Pancreas (tissue), 10 donors: ENCODE measurements around the gene SYNE2. TPM values are rescaled to one million over a fixed set of nuclear protein-coding genes. Genes with fewer than 3 reads are reported as not detected.
A peak's percentile ranks its signal among the peaks of the same experiment; 100 is the strongest.

Experiments
- ATAC-seq, 4 donors: fragments of 200-7000 bp; cut with Tn5 transposase; one replicate each; pipeline versions ENCODE4 v1.8.0 to v1.9.1; 2020; ENCODE audit warnings: mild to moderate bottlenecking in 4 of 4, moderate library complexity in 4 of 4
- DNase-seq, 6 donors: peaks; one replicate each; pipeline ENCODE4 v3.0.0-alpha.2; 2020
- FAIRE-seq: peaks from 2 replicates; lab custom pipeline; 2012; peaks lifted over from hg19 to GRCh38; lab: Jason Lieb, UNC
- H3K27ac ChIP-seq, 4 donors: fragments of 200-600 bp; sonication (generic); 1 replicate in 3 of 4; 2 replicates in 1 of 4; pipeline versions ENCODE4 v1.5.0 to v1.8.0; 2020
- H3K27me3 ChIP-seq, 4 donors: fragments of 200-600 bp; one replicate each; pipeline ENCODE4 v1.8.0; 2021
- H3K36me3 ChIP-seq, 3 donors: fragments of 200-600 bp; sonication (generic) in 1 of 3; one replicate each; pipeline versions ENCODE4 v1.5.0 to v1.8.0; 2020 to 2021
- H3K4me1 ChIP-seq, 3 donors: fragments of 200-600 bp; one replicate each; pipeline ENCODE4 v1.8.0; 2021
- H3K4me3 ChIP-seq, 4 donors: fragments of 200-600 bp; sonication (generic) in 2 of 4; one replicate each; pipeline versions ENCODE4 v1.5.0 to v1.8.0; 2020 to 2021
- H3K9me3 ChIP-seq, 4 donors: fragments of 200-600 bp; one replicate each; pipeline ENCODE4 v1.8.0; 2021
- WGBS, 2 donors: extraction: QIAGEN DNeasy Blood & Tissue Kit; methylation state at CpG; one replicate each; pipeline ENCODE4 v1.1.7; 2013; 5-methylcytosine and 5-hydroxymethylcytosine counted together
- intact Hi-C, 3 donors: fragments of 100-400 bp; cut with DNase I; formaldehyde crosslinking; loops; one replicate each; pipeline versions ENCODE4 v1.11.1 to v1.14.2; 2022
- polyA plus RNA-seq, 2 donors: library from polyadenylated mRNA; stranded (reverse); fragments of 200-250 nt; gene quantifications; one replicate each; pipeline ENCODE4 v1.2.3, GENCODE V29; 2013
- total RNA-seq, 6 donors: library from RNA; stranded (reverse); fragmentation: NEBNext Ultra II Directional in 4 of 6; extraction: Animal tissue kit (Norgen Biotek cat#: 25700) in 4 of 6; gene quantifications; one replicate each; pipeline versions ENCODE4 v1.2.1 to v1.2.4, GENCODE V29; 2021 to 2023
- TF ChIP-seq, protein P1 (sequence below), 4 donors: fragments of 200-600 bp; sonication (generic) in 3 of 4; IDR thresholded peaks; one replicate each; pipeline versions ENCODE4 v1.5.0 to v1.8.0; 2021; ENCODE audit warnings: antibody characterized with exemption in 4 of 4
- donor health status: healthy with polysubstance abuse.
- donor health status: DM: no; HTN: no; CAD: no; lungs with moderate emphysema.
- donor health status: DM: no; HTN: no; CAD: no.
- donor health status: control.
- donor health status: control.
- donor health status: Bipolar disorder and iron deficiency.
- donor health status: DM: yes; HTN: yes; CAD: no.
- donor health status: DM: no; HTN: no; CAD: no.
- donor health status: DM: no; HTN: no; CAD: no.
- donor health status: DM: yes; HTN: yes; CAD: no.

The SYNE2 gene
- total and polyA plus RNA-seq, 8 donors = 45.2 to 103 (median 56.6) TPM

DNA sequence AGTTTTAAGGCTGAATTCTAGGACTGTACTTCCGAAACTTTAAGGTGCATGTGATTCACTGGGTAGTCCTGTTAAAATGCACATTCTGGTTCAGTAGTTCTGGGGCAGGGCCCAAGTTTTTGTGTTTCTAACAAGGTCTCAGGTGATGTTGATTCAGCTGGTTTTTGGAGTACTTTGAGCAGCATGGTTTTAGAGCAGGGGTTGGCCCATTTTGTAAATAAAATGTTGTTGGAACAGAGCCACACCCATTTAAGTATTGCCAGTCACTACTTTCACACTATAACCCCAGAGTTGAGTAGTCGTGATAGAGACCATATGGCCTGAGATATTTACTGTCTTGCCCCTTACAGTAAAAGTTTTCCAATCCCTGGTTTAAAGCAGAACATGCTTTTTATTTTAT lies 111.3 kb downstream of the SYNE2 start:
- Histone ChIP-seq H3K9me3 (no peaks in the 10 kb centered on the region), H3K4me1 (no peaks in the 10 kb centered on the region), H3K4me3 (no peak overlapping the region), H3K27ac (no peak overlapping the region), H3K27me3 (no peaks in the 10 kb centered on the region), H3K36me3 (peaks cover 0 to 5% (median 0%) of the 10 kb centered on the region in 3 donors)
- ATAC-seq (peak in 1 of 4 donors; percentile 12), DNase-seq (no peak), FAIRE-seq (no peak)
- TF ChIP-seq, protein P1, sequence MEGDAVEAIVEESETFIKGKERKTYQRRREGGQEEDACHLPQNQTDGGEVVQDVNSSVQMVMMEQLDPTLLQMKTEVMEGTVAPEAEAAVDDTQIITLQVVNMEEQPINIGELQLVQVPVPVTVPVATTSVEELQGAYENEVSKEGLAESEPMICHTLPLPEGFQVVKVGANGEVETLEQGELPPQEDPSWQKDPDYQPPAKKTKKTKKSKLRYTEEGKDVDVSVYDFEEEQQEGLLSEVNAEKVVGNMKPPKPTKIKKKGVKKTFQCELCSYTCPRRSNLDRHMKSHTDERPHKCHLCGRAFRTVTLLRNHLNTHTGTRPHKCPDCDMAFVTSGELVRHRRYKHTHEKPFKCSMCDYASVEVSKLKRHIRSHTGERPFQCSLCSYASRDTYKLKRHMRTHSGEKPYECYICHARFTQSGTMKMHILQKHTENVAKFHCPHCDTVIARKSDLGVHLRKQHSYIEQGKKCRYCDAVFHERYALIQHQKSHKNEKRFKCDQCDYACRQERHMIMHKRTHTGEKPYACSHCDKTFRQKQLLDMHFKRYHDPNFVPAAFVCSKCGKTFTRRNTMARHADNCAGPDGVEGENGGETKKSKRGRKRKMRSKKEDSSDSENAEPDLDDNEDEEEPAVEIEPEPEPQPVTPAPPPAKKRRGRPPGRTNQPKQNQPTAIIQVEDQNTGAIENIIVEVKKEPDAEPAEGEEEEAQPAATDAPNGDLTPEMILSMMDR (IDR thresholded peaks at IDR 0.05) = no peak
- intact Hi-C loops = no loop called here
- 71 to 74% methylated on average over 2 of the region's 2 CpGs for WGBS, 2 donors

DNA sequence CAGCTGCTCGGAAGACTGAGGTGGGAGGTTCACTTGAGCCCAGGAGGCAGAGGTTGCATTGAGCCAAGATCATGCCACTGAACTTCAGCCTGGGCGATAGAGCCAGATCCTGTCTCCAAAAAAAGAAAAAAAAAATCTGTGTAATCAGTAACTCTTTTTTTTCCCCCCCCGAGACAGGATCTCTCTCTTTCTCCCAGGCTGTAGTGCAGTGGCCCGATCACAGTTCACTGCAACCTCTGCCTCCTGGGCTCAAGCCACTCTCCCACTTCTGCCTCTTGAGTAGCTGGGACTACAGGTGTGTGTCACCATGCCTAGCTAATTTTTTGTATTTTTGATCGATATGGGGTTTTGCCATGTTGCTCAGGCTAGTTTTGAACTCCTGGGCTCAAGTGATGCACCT lies 113.6 kb downstream of the SYNE2 start:
- FAIRE-seq (no peak), ATAC-seq (no peak), DNase-seq (no peak)
- Histone ChIP-seq H3K27ac (no peak overlapping the region), H3K4me1 (no peaks in the 10 kb centered on the region), H3K27me3 (no peaks in the 10 kb centered on the region), H3K4me3 (no peak overlapping the region), H3K36me3 (peaks cover 0 to 5% (median 0%) of the 10 kb centered on the region in 3 donors), H3K9me3 (no peaks in the 10 kb centered on the region)
- WGBS, 2 donors = 90 to 97% methylated on average over 5 of the region's 5 CpGs
- TF ChIP-seq, protein P1 (IDR thresholded peaks at IDR 0.05) = no peak
- intact Hi-C loops = no loop called here

DNA sequence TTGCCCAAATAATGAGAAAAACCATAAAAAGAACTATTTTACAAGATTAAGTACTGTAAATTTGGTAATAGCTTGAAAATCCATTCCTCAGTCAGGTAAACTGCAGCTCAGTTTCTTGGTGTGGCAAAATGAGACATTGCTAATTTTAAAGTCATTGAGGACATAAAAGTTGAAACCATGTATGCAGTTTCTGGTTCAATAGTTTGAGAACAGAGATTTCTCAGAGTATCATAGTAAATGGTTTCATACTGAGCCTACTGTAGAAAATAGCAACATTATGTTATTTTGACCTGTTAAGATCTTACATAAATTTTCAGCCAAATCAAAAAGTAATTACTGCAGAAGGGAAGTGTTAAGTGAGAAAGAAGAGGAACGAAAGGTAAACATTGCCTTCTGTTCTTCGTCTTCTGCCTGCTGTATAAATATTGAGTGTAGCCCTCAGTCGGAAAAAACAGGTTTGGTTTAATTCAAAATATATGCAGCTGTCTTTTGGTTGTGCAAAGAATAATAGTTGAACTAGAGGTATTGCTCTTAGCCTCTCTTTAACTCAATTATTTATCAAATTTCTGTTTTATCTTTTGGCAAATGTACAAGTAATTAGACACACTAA lies 119.6 kb downstream of the SYNE2 start:
- Histone ChIP-seq H3K4me3 (no peak overlapping the region), H3K27ac (no peak overlapping the region), H3K36me3 (peaks cover 0 to 5% (median 0%) of the 10 kb centered on the region in 3 donors), H3K9me3 (no peaks in the 10 kb centered on the region), H3K27me3 (no peaks in the 10 kb centered on the region), H3K4me1 (peaks cover 0 to 4% (median 3%) of the 10 kb centered on the region in 3 donors)
- intact Hi-C loops = no loop called here
- TF ChIP-seq, protein P1 (IDR thresholded peaks at IDR 0.05) = no peak
- DNase-seq = no peak
- no peak for FAIRE-seq
- 23 to 26% methylated on average over 3 of the region's 3 CpGs for WGBS, 2 donors
- peak in 3 of 4 donors; percentile 33 to 77 (median 69) for ATAC-seq

DNA sequence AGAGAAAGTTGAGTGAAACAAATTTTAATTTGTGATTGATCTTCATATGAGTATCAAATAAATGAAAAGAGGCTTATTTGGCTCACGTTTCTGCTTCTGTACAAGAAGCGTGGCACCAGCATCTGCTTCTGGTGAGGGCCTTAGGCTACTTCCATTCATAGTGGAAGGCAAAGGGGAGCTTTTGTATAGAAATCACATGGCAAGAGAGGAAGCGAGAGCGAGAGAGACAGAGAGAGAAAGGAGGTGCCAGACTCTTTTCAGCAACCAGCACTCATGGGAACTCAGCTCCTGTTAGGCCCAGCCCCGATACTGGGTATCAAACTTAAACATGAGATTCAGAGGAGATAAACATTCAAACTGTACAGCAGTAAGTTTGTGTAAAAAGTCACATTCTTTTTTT lies 121.4 kb downstream of the SYNE2 start:
- TF ChIP-seq, protein P1 (IDR thresholded peaks at IDR 0.05) = no peak
- Histone ChIP-seq H3K4me3 (no peak overlapping the region), H3K27ac (no peak overlapping the region), H3K4me1 (peaks cover 0 to 4% (median 3%) of the 10 kb centered on the region in 3 donors), H3K36me3 (no peaks in the 10 kb centered on the region), H3K27me3 (no peaks in the 10 kb centered on the region), H3K9me3 (no peaks in the 10 kb centered on the region)
- 87 to 91% methylated on average over 5 of the region's 5 CpGs for WGBS, 2 donors
- FAIRE-seq = no peak
- no peak for DNase-seq
- intact Hi-C loops = no loop called here
- ATAC-seq = no peak

DNA sequence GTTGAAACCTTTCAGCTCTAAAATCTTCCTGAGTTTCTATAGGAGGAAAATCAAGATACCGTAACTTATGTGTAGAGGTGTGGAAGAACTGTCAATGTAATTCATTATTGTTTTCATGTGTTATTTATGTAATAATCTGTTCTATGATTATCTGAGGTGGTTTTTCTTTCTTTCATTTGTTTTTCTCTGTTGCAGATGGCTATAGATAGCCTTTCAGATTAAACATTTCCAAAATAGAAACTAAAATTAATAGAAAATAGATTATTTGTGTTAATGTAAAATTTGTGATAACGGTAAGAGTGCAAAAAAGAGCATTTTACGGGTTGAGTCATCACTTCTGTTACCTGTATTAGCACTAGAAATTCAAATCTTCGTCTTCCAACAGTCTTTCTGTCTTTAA lies 128.8 kb downstream of the SYNE2 start:
- intact Hi-C loops = no loop called here
- ATAC-seq = no peak
- no peaks in the 10 kb centered on the region for H3K9me3 ChIP-seq
- H3K4me1 ChIP-seq = no peaks in the 10 kb centered on the region
- TF ChIP-seq, protein P1 (IDR thresholded peaks at IDR 0.05) = no peak
- no peak overlapping the region for H3K27ac ChIP-seq
- FAIRE-seq = no peak
- no peak overlapping the region for H3K4me3 ChIP-seq
- WGBS, 2 donors = 96 to 99% methylated on average over 4 of the region's 4 CpGs
- no peak for DNase-seq
- H3K27me3 ChIP-seq = no peaks in the 10 kb centered on the region
- no peaks in the 10 kb centered on the region for H3K36me3 ChIP-seq
